ENCODE measurements around the gene TNFRSF12A. TPM values are rescaled to one million over a fixed set of nuclear protein-coding genes. Genes with fewer than 3 reads are reported as not detected.

TNFRSF12A gene
- total RNA-seq, 1 experiment from 2014 or later, result 147 TPM

GRCh38 chr16:3051009-3051408 lies 30.8 kb downstream of the TNFRSF12A start:
- Mint-ChIP-seq H3K4me3 (no peak overlapping the region; a peak in 1 of 5 replicates), H3K4me1 (peaks cover 12 to 22% of the 10 kb centered on the region in 2 experiments), H3K27ac (no peak overlapping the region), H3K36me3 (ENCODE audit: insufficient read depth in 1 of 3, low read depth in 3 of 3) (peaks cover 23 to 45% (median 25%) of the 10 kb centered on the region in 3 experiments), H3K27me3 (ENCODE audit: low read depth) (peaks cover 62% of the 10 kb centered on the region), H3K9me3 (no peaks in the 10 kb centered on the region; a peak in 2 of 5 replicates)
- Histone ChIP-seq H4K5ac (ENCODE audit: insufficient read length, low read depth, low read length) (no peak overlapping the region), H2AFZ (ENCODE audit: low read length) (no peak overlapping the region), H3K79me1 (ENCODE audit: insufficient read depth, low read depth, low read length, poor library complexity, severe bottlenecking) (no peaks in the 10 kb centered on the region), H3K4me1 (ENCODE audit: insufficient read depth, low read length) (no peaks in the 10 kb centered on the region), H2BK15ac (ENCODE audit: low read depth, low read length) (no peak overlapping the region), H3T11ph (ENCODE audit: low read length) (no peak overlapping the region), H3K4me2 (ENCODE audit: insufficient read depth, insufficient read length, low read length) (no peak overlapping the region), H2BK120ac (ENCODE audit: low read depth, low read length, poor library complexity, severe bottlenecking) (no peak overlapping the region), H2BK12ac (ENCODE audit: insufficient read length, low read depth, low read length) (no peak overlapping the region), H2AK5ac (ENCODE audit: insufficient read length, low read length) (no peak overlapping the region), H3K18ac (ENCODE audit: insufficient read length, low read depth, low read length) (no peak overlapping the region), H4K91ac (ENCODE audit: insufficient read length, low read depth, low read length) (no peak overlapping the region), H3K23me2 (ENCODE audit: insufficient read length, low read depth, low read length, poor library complexity, severe bottlenecking) (peaks cover 11% of the 10 kb centered on the region), H3K27ac (ENCODE audit: insufficient read length, low read depth, low read length) (no peak overlapping the region), H2BK5ac (ENCODE audit: insufficient read length, low read length) (no peak overlapping the region), H3K79me2 (ENCODE audit: insufficient read depth, low read length) (no peaks in the 10 kb centered on the region), H2BK20ac (ENCODE audit: low read depth, low read length, poor library complexity, severe bottlenecking) (no peak overlapping the region), H3K23ac (ENCODE audit: insufficient read length, low read depth, low read length) (no peak overlapping the region), H3K27me3 (ENCODE audit: insufficient read depth, low read length) (peaks cover 2% of the 10 kb centered on the region; the same call in 1 of the 2 replicates), H3K4ac (ENCODE audit: low read depth, low read length) (no peak overlapping the region), H3K9me3 (ENCODE audit: control insufficient read depth, low read depth, low read length) (no peaks in the 10 kb centered on the region), H3K14ac (ENCODE audit: insufficient read depth, low read length) (no peak overlapping the region), H3K56ac (ENCODE audit: insufficient read length, low read depth, low read length) (no peak overlapping the region), H4K20me1 (ENCODE audit: control insufficient read depth, insufficient read depth, insufficient read length) (no peaks in the 10 kb centered on the region), H3K9ac (ENCODE audit: extremely low read depth, insufficient read length, low read length) (no peak overlapping the region), H4K8ac (replicated peaks; ENCODE audit: insufficient read length, low read depth, low read length) (no peak overlapping the region)
- DNase-seq, result no peak
- no CpG with 5 or more reads among the region's 4 CpGs for WGBS (ENCODE audit: extremely low coverage, insufficient read length, low lambda C conversion rate)
- TF ChIP-seq CTCF (conservative IDR thresholded peaks at IDR 0.05), result no peak

Measured in H9 (cell line).